Ishikawa (cell line): Measurements from ENCODE around the gene ZNF423.

Experiments used
- CEBPB ChIP-seq: IDR thresholded peaks from 2 replicates; pipeline ENCODE4 v1.6.1; 2012
- CREB1 ChIP-seq: IDR thresholded peaks from 2 replicates; pipeline ENCODE4 v1.6.1; 2012; ENCODE audit warnings: low read depth
- EGR1 ChIP-seq: IDR thresholded peaks from 2 replicates; pipeline ENCODE4 v1.6.1; 2012
- EP300 ChIP-seq: IDR thresholded peaks from 2 replicates; pipeline ENCODE4 v1.6.1; 2012; ENCODE audit warnings: borderline replicate concordance
- FOXM1 ChIP-seq: IDR thresholded peaks from 2 replicates; pipeline ENCODE4 v1.6.1; 2012; ENCODE audit warnings: low read depth, borderline replicate concordance
- MAX ChIP-seq: IDR thresholded peaks from 2 replicates; pipeline ENCODE4 v1.6.1; 2012
- NFIC ChIP-seq: IDR thresholded peaks from 2 replicates; pipeline ENCODE4 v1.6.1; 2012
- RAD21 ChIP-seq: IDR thresholded peaks from 2 replicates; pipeline ENCODE4 v1.6.1; 2012; ENCODE audit warnings: low read depth
- REST ChIP-seq: IDR thresholded peaks from 2 replicates; pipeline ENCODE4 v1.6.1; 2012; ENCODE audit warnings: low read depth, mild to moderate bottlenecking
- TAF1 ChIP-seq: IDR thresholded peaks from 2 replicates; pipeline ENCODE4 v1.6.1; 2012; ENCODE audit warnings: low read depth, mild to moderate bottlenecking
- TCF12 ChIP-seq: IDR thresholded peaks from 2 replicates; pipeline ENCODE4 v1.6.1; 2012; ENCODE audit warnings: low read depth
- TEAD4 ChIP-seq: IDR thresholded peaks from 2 replicates; pipeline ENCODE4 v1.6.1; 2012
- USF1 ChIP-seq: IDR thresholded peaks from 2 replicates; pipeline ENCODE4 v1.6.1; 2012
- ZBTB7A ChIP-seq: IDR thresholded peaks from 2 replicates; pipeline ENCODE4 v1.6.1; 2012; ENCODE audit warnings: low read depth

ZNF423 gene

GRCh38 chr16:49575346-49576172 lies 280.4 kb downstream of the ZNF423 start:
- TF ChIP-seq NFIC, result no peak
- TF ChIP-seq RAD21, result no peak
- TF ChIP-seq TAF1, result no peak
- no peak for TF ChIP-seq EGR1
- no peak for TF ChIP-seq CREB1
- TF ChIP-seq ZBTB7A, result no peak
- TF ChIP-seq USF1, result no peak
- TF ChIP-seq CEBPB, result no peak
- TF ChIP-seq REST, result no peak
- no peak for TF ChIP-seq MAX

- TF ChIP-seq TEAD4 (no peak), CEBPB (no peak), REST (no peak), RAD21 (no peak), EP300 (no peak), FOXM1 (no peak), MAX (no peak), ZBTB7A (no peak), USF1 (no peak)
Observed at GRCh38 chr16:49574826-49575225, 281.1 kb downstream of the ZNF423 start.

GRCh38 chr16:49567950-49568349 lies 288.0 kb downstream of the ZNF423 start:
- TF ChIP-seq USF1 (peak; percentile 81), CEBPB (no peak)

- TF ChIP-seq RAD21, result no peak
- no peak for TF ChIP-seq USF1
- TF ChIP-seq ZBTB7A, result no peak
- TF ChIP-seq REST, result no peak
- no peak for TF ChIP-seq TEAD4
- TF ChIP-seq CREB1, result no peak
- TF ChIP-seq EP300, result no peak
- TF ChIP-seq TCF12, result no peak
Observed at GRCh38 chr16:49566432-49566831, 289.5 kb downstream of the ZNF423 start.
